WERI-Rb-1 (cell line): ENCODE data around the gene SKIL.
"Not testable (repeated sequence)": the region's sequence is repeated elsewhere in the genome, so short reads cannot be mapped to it uniquely, and the experiment has no call there.

Source experiments
- DNase-seq: peaks from one replicate; pipeline ENCODE4 v3.0.0-alpha.2; 2020
- H3K27ac ChIP-seq: fragments of 250-450 bp; sonication (Bioruptor Pico); 2 replicates; pipeline ENCODE4 v1.5.1; 2020; ENCODE audit warnings: mild to moderate bottlenecking, moderate library complexity
- H3K27me3 ChIP-seq: fragments of 250-450 bp; sonication (Bioruptor Pico); 2 replicates; pipeline ENCODE4 v1.5.1; 2021; ENCODE audit warnings: mild to moderate bottlenecking, low read depth, moderate library complexity; ENCODE audit not compliant: insufficient read depth, severe bottlenecking
- H3K36me3 ChIP-seq: fragments of 250-450 bp; sonication (Bioruptor Pico); 2 replicates; pipeline ENCODE4 v1.5.1; 2020; ENCODE audit warnings: mild to moderate bottlenecking, moderate library complexity
- H3K4me3 ChIP-seq: 2 replicates; pipeline ENCODE4 v1.5.1; 2011; ENCODE audit warnings: low read depth, mild to moderate bottlenecking, control low read depth, low read length
- H3K9me3 ChIP-seq: fragments of 250-450 bp; sonication (Bioruptor Pico); 2 replicates; pipeline ENCODE4 v1.5.1; 2021; ENCODE audit warnings: mild to moderate bottlenecking, moderate library complexity; ENCODE audit not compliant: severe bottlenecking
- TF ChIP-seq, protein P1 (sequence below): IDR thresholded peaks from 2 replicates; pipeline ENCODE4 v1.5.1; 2011; ENCODE audit warnings: low read depth, mild to moderate bottlenecking, control low read depth, inconsistent platforms, low read length

SKIL gene

DNA sequence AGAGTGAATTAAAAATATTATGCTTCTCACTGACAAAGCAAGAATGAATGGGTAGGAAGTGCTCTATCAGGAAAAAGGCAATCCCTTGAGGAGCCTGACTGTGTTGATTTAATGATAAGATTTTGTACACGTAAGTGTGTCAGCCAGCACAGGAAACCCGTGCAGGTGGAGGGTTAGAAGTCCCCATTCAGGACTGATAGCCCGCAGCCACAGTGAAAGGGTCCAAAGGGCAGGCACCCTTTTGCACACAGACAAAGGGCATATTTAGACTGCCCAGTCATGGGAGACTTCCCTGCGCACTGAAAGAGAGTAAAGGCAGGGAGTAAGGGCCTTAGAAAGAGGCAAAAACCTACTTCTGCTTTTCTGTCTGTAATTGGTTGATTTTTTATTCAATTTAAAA is 26.4 kb upstream of the SKIL start:
- H3K27ac ChIP-seq, result no peak overlapping the region
- H3K4me3 ChIP-seq, result no peak overlapping the region
- TF ChIP-seq, protein P1, sequence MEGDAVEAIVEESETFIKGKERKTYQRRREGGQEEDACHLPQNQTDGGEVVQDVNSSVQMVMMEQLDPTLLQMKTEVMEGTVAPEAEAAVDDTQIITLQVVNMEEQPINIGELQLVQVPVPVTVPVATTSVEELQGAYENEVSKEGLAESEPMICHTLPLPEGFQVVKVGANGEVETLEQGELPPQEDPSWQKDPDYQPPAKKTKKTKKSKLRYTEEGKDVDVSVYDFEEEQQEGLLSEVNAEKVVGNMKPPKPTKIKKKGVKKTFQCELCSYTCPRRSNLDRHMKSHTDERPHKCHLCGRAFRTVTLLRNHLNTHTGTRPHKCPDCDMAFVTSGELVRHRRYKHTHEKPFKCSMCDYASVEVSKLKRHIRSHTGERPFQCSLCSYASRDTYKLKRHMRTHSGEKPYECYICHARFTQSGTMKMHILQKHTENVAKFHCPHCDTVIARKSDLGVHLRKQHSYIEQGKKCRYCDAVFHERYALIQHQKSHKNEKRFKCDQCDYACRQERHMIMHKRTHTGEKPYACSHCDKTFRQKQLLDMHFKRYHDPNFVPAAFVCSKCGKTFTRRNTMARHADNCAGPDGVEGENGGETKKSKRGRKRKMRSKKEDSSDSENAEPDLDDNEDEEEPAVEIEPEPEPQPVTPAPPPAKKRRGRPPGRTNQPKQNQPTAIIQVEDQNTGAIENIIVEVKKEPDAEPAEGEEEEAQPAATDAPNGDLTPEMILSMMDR, result no peak
- DNase-seq, result no peak
- H3K36me3 ChIP-seq, result no peaks in the 10 kb centered on the region
- peaks cover 15% of the 10 kb centered on the region for H3K9me3 ChIP-seq
- H3K27me3 ChIP-seq, result no peaks in the 10 kb centered on the region

DNA sequence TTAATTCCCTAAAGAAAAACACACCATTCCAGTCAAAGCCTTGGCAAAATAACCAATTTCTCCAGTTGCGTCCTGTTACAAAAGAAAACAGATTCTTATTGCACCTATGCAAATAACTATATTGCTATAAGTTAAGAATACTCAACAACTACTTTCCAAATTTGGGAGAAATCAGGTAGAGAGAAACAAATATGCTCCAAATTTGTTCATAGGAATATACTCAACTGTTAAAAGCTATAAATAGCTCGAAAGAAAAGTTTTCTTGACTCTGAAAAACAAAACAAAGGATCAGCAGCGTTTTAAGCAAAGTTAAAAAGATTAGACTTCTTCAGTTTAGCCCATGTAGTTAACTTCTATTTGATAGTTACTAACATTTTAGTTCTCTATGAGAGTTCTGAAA is 20.1 kb upstream of the SKIL start:
- Histone ChIP-seq H3K27me3 (no peaks in the 10 kb centered on the region), H3K27ac (no peak overlapping the region), H3K9me3 (peaks cover 12% of the 10 kb centered on the region), H3K4me3 (no peak overlapping the region), H3K36me3 (no peaks in the 10 kb centered on the region)
- DNase-seq, result no peak
- TF ChIP-seq, protein P1, result no peak

DNA sequence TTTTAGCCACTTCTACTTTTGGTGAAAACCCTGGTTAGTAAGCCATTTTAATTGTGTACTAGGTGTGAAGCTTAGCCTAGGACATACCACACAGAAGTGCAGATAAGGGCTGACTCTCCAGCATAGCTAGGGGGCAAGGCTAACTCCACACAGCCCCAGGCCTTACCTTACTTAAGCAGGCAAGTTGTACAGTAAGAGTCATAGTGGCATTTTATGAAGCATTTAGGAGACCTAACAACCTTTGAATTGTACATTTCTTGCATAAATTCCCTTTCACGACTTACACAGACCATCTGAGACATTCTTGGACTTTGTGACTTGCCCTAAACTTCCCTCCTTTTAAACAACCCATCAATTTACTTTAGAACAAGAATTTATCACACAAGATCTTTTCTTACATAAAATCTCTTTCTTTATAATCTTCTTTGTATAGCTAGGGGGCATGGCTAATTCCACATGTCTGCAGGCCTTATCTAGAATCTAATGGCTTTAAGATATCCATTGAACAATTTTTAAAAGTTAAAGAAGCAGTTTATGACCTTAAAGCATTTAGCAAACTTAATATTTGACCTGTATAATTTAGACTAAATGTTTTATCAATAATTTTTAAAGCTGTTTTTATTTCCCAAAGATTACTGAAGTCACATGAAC is 18.7 kb upstream of the SKIL start:
- Histone ChIP-seq H3K36me3 (no peaks in the 10 kb centered on the region), H3K9me3 (peaks cover 12% of the 10 kb centered on the region), H3K27me3 (no peaks in the 10 kb centered on the region), H3K27ac (no peak overlapping the region), H3K4me3 (no peak overlapping the region)
- no peak for DNase-seq
- TF ChIP-seq, protein P1, result no peak

DNA sequence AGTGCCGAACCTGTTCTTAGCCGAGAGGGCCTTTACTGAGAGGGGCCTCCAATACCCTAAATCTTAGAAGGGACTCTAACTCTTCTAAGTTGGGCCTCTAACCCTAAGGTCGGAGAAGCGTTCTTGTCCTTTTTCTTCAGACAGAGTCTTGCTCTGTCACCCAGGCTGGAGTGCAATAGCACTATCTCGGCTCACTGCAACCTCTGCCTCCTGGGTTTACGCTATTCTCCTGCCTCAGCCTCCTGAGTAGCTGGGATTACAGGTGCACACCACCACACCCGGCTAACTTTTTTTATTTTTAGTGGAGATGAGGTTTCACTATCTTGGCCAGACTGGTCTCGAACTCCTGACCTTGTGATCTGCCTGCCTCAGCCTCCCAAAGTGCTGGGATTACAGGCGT is 15.2 kb upstream of the SKIL start:
- not testable (repeated sequence) for H3K27me3 ChIP-seq, H3K27ac ChIP-seq, H3K9me3 ChIP-seq, H3K4me3 ChIP-seq, DNase-seq, H3K36me3 ChIP-seq

DNA sequence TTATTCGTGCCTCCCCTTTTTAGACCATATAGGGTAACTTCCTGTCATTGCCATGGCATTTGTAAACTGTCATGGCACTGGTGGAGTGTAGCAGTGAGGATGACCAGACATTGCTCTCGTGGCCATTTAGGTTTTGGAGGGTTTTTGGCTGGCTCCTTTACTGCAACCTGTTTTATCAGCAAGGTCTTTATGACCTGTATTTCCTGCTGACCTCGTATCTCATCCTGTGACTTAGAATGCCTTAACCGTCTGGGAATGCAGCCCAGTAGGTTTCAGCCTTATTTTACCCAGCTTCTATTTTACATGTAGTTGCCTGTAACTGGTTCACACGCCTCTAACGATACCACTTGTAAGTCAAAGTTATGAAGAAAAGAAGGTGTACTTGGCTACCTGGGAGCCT is 13.7 kb upstream of the SKIL start:
- not testable (repeated sequence) for H3K9me3 ChIP-seq, DNase-seq, H3K4me3 ChIP-seq, H3K27ac ChIP-seq, H3K36me3 ChIP-seq, H3K27me3 ChIP-seq

DNA sequence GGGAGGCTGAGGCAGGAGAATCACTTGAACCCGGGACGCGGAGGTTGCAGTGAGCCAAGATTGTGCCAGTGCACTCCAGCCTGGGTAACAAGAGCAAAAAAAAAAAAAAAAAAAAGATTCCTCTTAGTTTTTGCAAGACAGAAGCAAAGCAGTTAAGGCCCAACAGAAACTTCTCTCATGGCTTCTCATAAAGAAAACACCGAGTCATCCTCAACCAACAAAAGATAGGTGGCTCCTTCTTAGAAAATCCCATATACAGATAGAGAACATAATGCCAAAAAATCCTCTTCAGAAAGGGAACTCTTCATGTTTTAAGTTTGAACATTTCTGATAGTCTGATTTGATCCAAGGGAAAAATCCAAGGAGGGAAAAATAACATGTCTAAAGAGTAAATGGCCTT is 12.5 kb upstream of the SKIL start:
- Histone ChIP-seq H3K4me3 (no peak overlapping the region), H3K36me3 (no peaks in the 10 kb centered on the region), H3K27ac (no peak overlapping the region), H3K27me3 (no peaks in the 10 kb centered on the region), H3K9me3 (no peaks in the 10 kb centered on the region)
- no peak for DNase-seq
- TF ChIP-seq, protein P1, result no peak
